Breast epithelium (tissue), 4 donors: ENCODE data around the gene HELZ. TPM values are rescaled to one million over a fixed set of nuclear protein-coding genes. Genes with fewer than 3 reads are reported as not detected.

Experiments used
- DNase-seq, 2 donors: peaks; one replicate each; pipeline ENCODE4 v3.0.0-alpha.2; 2019; ENCODE audit warnings: low spot score in 2 of 2
- H3K27ac ChIP-seq, 2 donors: fragments of 200-600 bp; sonication (generic) in 1 of 2; one replicate each; pipeline ENCODE4 v1.5.1; 2016 to 2019; ENCODE audit warnings: mild to moderate bottlenecking in 1 of 2
- H3K27me3 ChIP-seq, 2 donors: fragments of 200-600 bp; sonication (generic) in 1 of 2; one replicate each; pipeline versions ENCODE4 v1.5.1 to v1.6.0; 2017 to 2019; ENCODE audit warnings: control low read depth in 1 of 2, mild to moderate bottlenecking in 1 of 2
- H3K36me3 ChIP-seq: fragments of 200-600 bp; one replicate; pipeline ENCODE4 v1.5.1; 2019
- H3K4me1 ChIP-seq, 2 donors: fragments of 200-600 bp; sonication (generic); one replicate each; pipeline ENCODE4 v1.5.1; 2016 to 2019; ENCODE audit warnings: control low read depth in 1 of 2
- H3K4me3 ChIP-seq, 3 donors: fragments of 200-600 bp; sonication (generic); 1 replicate in 2 of 3; 2 replicates in 1 of 3; pipeline ENCODE4 v1.5.1; 2016 to 2019; ENCODE audit warnings: mild to moderate bottlenecking in 3 of 3, moderate library complexity in 2 of 3
- H3K9me3 ChIP-seq, 2 donors: fragments of 200-600 bp; sonication (generic) in 1 of 2; one replicate each; pipeline ENCODE4 v1.5.1; 2016 to 2019; ENCODE audit warnings: control low read depth in 1 of 2
- POLR2A ChIP-seq: fragments of 450-650 bp; IDR thresholded peaks from one replicate; pipeline ENCODE4 v1.6.1; 2016; ENCODE audit warnings: antibody characterized with exemption, mild to moderate bottlenecking, moderate library complexity
- POLR2AphosphoS5 ChIP-seq, 3 donors: sonication (generic); formaldehyde crosslinking; IDR thresholded peaks; one replicate each; pipeline ENCODE4 v1.6.1; 2017; ENCODE audit warnings: antibody characterized with exemption in 3 of 3
- intact Hi-C: fragments of 100-400 bp; cut with DNase I; formaldehyde crosslinking; loops from one replicate; pipeline ENCODE4 v1.15.1; 2023; ENCODE audit warnings: low total_unique reads
- total RNA-seq, 3 donors: library from RNA; depleted of rRNA; stranded (reverse); fragments of >200 nt; gene quantifications; one replicate each; pipeline ENCODE4 v1.1.0, GENCODE V29; 2016
- TF ChIP-seq, protein P1 (sequence below), 3 donors: fragments of 450-650 bp; IDR thresholded peaks; one replicate each; pipeline ENCODE4 v1.5.1; 2016 to 2017; ENCODE audit warnings: antibody characterized with exemption in 3 of 3, mild to moderate bottlenecking in 3 of 3, moderate library complexity in 3 of 3

HELZ gene
- total RNA-seq, 3 donors from 2014 or later, result 66.5 to 104 (median 79.8) TPM

DNA sequence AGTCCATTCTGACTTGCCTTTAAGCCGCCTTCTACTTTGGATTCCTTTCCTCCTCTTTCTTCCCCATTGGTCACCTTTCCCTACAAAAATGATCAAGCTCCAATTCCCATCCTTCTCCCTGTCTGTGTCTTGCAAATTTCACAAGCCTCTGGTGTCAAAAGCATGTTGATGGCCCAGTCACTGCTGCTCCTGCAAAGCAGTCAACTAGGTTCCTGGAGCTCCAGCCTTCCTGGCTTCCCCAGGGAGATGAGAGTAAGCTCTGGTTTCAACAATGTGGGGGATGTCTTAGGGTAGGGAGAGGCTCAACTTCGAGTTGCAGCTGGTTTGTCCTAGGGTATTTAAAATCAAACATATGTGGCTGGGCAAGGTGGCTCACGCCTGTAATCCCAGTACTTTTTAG is 36.1 kb upstream of the HELZ start:
- no peaks in the 10 kb centered on the region for H3K9me3 ChIP-seq
- no peaks in the 10 kb centered on the region for H3K4me1 ChIP-seq
- peak overlapping the region in 1 of 2 donors; percentile 58 for H3K27ac ChIP-seq
- intact Hi-C loops, result no loop called here
- TF ChIP-seq POLR2AphosphoS5 (IDR thresholded peaks at IDR 0.05), result no peak
- TF ChIP-seq, protein P1, sequence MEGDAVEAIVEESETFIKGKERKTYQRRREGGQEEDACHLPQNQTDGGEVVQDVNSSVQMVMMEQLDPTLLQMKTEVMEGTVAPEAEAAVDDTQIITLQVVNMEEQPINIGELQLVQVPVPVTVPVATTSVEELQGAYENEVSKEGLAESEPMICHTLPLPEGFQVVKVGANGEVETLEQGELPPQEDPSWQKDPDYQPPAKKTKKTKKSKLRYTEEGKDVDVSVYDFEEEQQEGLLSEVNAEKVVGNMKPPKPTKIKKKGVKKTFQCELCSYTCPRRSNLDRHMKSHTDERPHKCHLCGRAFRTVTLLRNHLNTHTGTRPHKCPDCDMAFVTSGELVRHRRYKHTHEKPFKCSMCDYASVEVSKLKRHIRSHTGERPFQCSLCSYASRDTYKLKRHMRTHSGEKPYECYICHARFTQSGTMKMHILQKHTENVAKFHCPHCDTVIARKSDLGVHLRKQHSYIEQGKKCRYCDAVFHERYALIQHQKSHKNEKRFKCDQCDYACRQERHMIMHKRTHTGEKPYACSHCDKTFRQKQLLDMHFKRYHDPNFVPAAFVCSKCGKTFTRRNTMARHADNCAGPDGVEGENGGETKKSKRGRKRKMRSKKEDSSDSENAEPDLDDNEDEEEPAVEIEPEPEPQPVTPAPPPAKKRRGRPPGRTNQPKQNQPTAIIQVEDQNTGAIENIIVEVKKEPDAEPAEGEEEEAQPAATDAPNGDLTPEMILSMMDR (IDR thresholded peaks at IDR 0.05), result no peak
- TF ChIP-seq POLR2A, result no peak
- H3K36me3 ChIP-seq, result no peaks in the 10 kb centered on the region
- H3K27me3 ChIP-seq, result no peaks in the 10 kb centered on the region
- no peak overlapping the region for H3K4me3 ChIP-seq
- DNase-seq, result no peak

DNA sequence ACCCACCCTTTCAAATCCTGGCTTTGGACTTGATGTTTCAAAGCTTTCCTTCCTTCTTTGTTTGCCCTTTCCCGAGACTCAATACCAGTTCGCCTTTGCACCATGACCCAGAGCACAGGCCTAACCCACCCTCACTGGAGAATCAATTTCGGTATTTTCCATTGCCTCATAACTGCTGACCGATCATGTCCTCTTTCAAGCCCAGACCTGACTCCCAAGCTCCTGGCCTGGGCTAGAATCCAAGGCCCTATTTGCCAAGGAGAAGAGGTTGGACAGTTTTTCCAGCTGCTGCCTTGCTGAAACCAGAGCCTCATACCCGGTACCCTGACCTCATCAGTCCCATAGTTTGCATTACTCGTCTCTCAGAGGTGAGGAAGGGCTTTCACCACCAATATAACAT is 35.3 kb upstream of the HELZ start:
- Histone ChIP-seq H3K27me3 (no peaks in the 10 kb centered on the region), H3K27ac (peak overlapping the region; percentile 52 to 78), H3K4me1 (no peaks in the 10 kb centered on the region), H3K4me3 (no peak overlapping the region), H3K36me3 (no peaks in the 10 kb centered on the region), H3K9me3 (no peaks in the 10 kb centered on the region)
- no peak for TF ChIP-seq POLR2AphosphoS5 (IDR thresholded peaks at IDR 0.05)
- TF ChIP-seq POLR2A, result no peak
- TF ChIP-seq, protein P1 (IDR thresholded peaks at IDR 0.05), result no peak
- intact Hi-C loops, result no loop called here
- DNase-seq, result peak in 1 of 2 donors; percentile 73

DNA sequence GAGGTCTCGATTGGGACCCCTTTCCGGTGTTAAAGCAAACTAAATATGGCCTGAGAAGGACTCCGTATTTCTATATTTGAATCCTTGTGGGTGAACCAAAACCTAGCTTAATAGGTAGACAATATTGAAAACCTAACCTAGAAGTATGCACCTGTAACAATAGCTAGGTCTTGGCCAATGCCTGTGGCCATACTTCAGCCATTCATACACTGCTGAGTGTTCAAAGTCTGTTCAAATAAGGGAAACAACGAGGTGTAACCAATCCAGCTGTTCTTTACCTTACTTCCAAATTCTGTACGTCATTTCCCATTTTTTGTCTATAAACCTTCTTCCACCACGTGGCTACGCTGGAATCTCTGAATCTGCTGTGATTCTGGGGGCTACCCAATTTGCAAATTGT is 34.1 kb upstream of the HELZ start:
- no peak for DNase-seq
- no peaks in the 10 kb centered on the region for H3K9me3 ChIP-seq
- intact Hi-C loops, result no loop called here
- TF ChIP-seq POLR2A (no peak), POLR2AphosphoS5 (IDR thresholded peaks at IDR 0.05) (no peak)
- TF ChIP-seq, protein P1 (IDR thresholded peaks at IDR 0.05), result no peak
- H3K27ac ChIP-seq, result no peak overlapping the region
- no peak overlapping the region for H3K4me3 ChIP-seq
- no peaks in the 10 kb centered on the region for H3K36me3 ChIP-seq
- no peaks in the 10 kb centered on the region for H3K4me1 ChIP-seq
- H3K27me3 ChIP-seq, result no peaks in the 10 kb centered on the region

DNA sequence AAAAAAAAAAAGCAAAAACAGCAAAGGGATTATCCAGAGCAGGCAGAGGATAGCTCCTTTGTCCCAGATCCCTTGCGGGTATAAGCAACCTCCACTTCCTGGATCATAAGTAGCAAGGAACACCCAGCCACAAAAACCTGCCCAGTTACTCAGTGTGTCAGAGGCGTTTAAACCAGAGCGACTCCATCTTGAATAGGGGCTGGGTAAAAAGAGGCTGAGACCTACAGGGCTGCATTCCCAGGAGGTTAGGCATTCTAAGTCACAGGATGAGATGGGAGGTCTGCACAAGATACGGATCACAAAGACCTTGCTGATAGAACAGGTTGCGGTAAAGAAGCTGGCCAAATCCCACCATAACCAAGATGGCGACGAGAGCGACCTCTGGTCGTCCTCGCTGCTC is 33.4 kb upstream of the HELZ start:
- no peaks in the 10 kb centered on the region for H3K4me1 ChIP-seq
- no peak overlapping the region for H3K27ac ChIP-seq
- no peaks in the 10 kb centered on the region for H3K9me3 ChIP-seq
- H3K27me3 ChIP-seq, result no peaks in the 10 kb centered on the region
- no peak for DNase-seq
- intact Hi-C loops, result no loop called here
- no peaks in the 10 kb centered on the region for H3K36me3 ChIP-seq
- H3K4me3 ChIP-seq, result no peak overlapping the region
- TF ChIP-seq POLR2AphosphoS5 (IDR thresholded peaks at IDR 0.05) (no peak), POLR2A (no peak)
- TF ChIP-seq, protein P1 (IDR thresholded peaks at IDR 0.05), result no peak

DNA sequence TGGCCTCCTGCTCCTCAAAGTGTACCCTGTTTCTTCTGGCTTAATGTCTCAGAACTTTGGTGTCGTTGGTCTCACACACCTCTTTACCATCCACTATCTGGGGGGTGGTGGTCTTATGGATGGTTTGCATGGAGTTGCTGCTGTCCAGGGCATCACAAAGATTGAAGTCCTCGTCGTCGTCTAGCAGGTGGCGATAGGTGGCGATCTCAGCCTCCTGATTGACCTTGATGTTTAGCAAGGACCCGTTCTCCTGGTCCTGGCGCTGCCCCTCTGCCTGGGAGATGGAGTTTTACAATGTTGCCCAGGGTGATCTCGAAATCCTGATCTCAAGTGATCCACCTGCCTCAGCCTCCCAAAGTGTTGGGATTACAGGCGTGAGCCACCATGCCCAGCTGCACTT is 31.1 kb upstream of the HELZ start:
- Histone ChIP-seq H3K27me3 (no peaks in the 10 kb centered on the region), H3K36me3 (no peaks in the 10 kb centered on the region), H3K4me3 (no peak overlapping the region), H3K4me1 (no peaks in the 10 kb centered on the region), H3K27ac (no peak overlapping the region), H3K9me3 (no peaks in the 10 kb centered on the region)
- no peak for TF ChIP-seq POLR2AphosphoS5 (IDR thresholded peaks at IDR 0.05)
- intact Hi-C loops, result no loop called here
- DNase-seq, result no peak

DNA sequence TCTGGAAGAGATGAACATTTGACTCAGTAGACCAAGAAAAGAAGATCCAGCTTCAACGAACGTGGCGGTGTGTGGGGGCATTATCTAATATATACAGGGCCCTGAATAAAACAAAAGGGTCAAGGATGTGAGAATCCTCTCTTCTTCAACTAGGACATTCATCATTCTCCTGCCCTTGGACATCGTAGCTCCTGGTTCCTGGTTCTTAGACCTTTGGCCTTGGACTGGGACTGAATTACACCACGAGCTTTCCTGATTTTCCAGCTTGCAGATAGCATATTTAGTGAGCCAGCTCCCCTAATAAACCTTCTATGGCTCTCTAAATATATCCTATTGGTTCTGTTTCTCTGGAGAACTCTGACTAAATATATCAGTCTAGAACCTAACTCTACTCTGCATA is 29.5 kb upstream of the HELZ start:
- Histone ChIP-seq H3K4me1 (no peaks in the 10 kb centered on the region), H3K4me3 (no peak overlapping the region), H3K27me3 (no peaks in the 10 kb centered on the region), H3K27ac (no peak overlapping the region), H3K36me3 (no peaks in the 10 kb centered on the region), H3K9me3 (no peaks in the 10 kb centered on the region)
- intact Hi-C loops, result no loop called here
- TF ChIP-seq POLR2A (no peak), POLR2AphosphoS5 (IDR thresholded peaks at IDR 0.05) (no peak)
- TF ChIP-seq, protein P1 (IDR thresholded peaks at IDR 0.05), result no peak
- DNase-seq, result no peak
